NCI-H526 treated with DMSO at 0.1 percent for 48 hours (cell line): ENCODE data around the gene C1orf52.
A peak's percentile ranks its signal among the peaks of the same experiment; 100 is the strongest.

Source experiments
- DNase-seq: peaks from one replicate; lab custom pipeline; 2025; lab: John Stamatoyannopoulos, UW

The C1orf52 gene

DNA sequence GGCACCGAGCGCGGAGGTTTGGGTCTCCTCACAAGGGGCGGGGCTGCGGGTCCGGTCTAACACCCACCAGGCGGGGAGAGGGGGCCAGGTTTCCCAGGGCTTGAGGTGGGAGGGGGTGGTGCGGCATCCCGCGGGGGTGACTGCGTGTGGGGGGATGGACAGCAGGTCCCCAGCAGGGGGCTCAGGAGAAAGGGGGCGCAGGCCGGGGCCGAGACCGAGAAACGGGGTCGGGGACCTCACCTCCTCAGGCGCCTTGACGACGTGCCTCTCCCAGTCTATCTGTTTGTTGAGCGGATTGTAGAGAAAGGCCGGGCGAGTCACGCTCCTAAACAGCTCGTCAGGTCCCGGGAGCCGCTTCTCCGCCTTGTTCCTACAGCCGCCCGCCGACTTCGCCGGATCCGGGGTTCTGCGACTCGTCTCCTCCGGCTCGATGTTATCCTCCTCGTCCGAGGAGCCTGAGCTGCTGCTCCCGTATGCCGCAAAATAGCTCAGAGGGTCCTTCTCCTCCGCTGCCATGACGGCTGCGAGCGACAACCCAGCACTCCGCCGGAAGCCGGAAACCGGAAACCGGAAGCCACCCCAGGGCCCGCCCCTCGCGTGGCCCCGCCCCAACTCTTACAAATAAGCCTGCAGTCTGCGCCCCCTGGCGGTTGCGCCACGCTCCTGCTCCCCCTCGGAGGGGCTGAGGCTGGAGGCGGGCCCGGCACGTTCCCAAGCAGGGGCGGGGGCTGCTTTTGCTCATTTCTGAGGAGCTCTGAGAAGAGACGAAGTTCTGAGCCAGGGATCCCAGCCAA lies at the start of gene C1orf52:
Gene C1orf52, minus strand, starts transcription at position 545 of the 794 bp plus-strand sequence. Its CDS starts 29 bp downstream, at position 516.
- peak; percentile 90 for DNase-seq

DNA sequence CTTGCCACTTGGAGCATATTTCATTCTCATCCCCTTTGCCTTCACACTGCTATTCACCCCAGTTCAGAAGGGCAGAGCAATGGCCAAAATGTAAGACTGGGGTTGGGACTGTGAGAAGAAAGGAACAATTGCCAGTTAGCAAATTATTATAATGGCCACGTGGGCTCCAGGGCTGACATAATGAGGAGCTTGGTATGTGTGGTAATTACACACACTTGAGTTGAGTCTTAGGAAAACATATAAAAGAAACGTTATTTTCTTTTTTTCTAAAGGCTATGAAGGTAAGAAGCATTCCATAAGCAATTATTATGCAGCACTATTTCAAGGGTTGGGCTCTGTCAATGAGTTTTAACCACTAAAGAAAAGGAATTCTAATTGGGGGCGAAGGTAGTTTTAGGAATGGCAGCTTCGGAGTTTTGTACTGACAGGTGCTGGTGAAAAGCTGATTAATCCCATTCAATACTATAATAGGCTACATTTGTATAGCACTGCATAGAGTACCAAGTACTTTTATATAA lies 49.4 kb upstream of the C1orf52 start:
- no peak for DNase-seq

DNA sequence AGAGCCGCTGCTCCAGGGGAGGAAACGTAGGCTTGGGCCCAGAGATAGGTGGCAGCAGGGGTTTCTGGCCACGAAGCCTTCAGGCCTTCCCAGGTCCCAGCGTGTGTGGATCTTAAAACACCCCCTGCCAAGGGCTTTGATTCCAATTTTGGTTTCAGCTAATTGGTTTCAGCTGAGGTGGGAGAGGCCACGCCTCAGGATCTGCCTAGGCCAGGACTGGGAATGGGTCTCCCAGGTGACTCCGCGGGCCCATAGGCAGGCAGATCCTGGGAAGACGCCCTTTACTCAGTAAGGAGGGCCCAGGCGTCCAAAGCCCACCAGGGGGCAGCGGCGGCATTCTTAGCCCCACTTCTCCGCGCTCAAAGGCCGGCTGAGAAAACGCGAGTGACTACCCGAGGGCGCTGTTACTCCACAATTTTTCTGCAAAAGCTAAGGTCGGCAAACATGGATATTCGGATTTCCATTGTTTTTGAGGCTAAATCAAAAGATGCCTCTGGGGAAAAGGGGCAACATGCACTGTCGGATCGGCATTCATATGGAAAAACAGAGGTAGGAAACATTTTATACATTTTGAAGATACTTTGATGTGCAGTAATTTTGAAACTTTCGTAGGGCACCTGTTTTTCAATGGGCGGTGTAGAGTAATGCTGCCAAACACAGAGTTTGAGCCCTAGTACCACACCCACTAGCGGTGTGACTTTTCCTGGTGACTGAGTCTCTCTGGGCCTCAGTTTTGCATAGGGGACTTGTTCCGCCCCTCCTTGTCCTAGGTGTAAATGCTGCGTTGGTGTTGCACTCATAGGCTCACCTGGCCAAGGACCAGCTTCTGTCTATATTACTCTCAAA lies 48.7 kb upstream of the C1orf52 start:
- peak; percentile 64 for DNase-seq

DNA sequence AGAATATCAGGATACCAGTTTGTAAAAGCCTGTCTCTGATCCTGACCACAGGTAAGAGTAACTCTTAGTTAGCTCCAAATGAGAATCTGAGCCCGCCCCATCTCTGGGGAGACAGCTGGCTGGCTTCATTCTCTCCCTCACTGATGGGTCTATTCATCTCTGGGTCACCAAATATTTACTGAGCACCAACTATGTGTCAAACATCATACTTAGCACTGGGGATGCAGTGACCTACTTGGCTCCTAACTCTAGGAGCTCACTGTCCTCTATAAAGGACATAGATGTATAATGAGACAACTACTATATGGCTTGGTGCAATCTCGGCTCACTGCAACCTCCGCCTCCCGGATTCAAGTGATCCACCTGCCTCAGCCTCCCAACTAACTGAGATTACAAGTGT lies 46.8 kb upstream of the C1orf52 start:
- no peak for DNase-seq

DNA sequence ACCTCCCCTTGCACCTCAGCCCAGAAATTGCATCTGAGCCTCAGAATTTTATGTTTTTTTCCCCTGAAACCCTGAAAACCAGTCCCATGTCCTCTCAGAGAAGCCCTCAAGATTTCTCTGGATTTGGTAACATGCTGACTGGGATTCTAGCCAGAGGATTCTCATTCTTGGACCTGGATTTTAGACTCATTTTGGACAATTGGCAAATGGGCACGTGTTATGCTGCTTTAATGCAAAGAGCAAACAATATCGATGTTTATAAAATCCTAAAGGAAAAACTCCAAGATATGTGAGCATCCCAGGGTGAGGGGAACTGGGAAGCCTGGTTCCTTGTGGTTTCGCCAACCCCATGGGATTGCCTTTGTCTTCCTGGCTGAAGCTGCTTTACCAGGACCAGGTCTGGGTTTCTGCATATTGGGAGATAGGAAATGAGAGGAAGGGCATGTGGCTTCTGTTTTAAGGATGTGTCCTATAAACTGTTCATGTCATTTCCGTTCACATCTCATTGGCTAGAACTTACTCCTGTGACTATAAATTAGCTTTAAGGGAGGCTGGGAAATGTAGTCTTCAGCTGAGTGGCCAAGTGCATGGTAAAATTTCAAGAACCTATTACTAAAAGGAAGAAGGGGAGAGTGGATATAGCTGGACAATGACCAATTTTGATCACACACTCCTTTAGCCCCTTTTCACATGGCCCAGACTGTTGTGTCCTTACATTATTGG lies 44.1 kb upstream of the C1orf52 start:
- no peak for DNase-seq

DNA sequence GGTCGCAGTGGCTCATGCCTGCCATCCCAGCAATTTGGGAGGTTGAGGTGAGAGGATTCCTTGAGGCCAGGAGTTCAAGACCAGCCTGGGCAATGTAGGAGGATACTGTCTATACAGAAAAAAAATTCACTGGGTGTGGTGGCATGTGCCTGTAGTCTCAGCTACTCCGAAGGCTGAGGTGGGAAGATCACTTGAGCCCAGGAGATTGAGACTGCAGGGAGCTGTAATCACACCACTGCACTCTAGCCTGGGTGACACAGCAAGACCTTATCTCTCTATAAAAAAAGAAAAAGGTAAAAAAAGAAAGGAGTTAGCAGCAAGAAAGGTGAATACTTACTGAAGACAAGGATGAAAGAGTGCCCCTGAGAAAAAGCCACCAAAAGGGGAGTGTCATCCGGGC lies 40.7 kb upstream of the C1orf52 start:
- DNase-seq = no peak

DNA sequence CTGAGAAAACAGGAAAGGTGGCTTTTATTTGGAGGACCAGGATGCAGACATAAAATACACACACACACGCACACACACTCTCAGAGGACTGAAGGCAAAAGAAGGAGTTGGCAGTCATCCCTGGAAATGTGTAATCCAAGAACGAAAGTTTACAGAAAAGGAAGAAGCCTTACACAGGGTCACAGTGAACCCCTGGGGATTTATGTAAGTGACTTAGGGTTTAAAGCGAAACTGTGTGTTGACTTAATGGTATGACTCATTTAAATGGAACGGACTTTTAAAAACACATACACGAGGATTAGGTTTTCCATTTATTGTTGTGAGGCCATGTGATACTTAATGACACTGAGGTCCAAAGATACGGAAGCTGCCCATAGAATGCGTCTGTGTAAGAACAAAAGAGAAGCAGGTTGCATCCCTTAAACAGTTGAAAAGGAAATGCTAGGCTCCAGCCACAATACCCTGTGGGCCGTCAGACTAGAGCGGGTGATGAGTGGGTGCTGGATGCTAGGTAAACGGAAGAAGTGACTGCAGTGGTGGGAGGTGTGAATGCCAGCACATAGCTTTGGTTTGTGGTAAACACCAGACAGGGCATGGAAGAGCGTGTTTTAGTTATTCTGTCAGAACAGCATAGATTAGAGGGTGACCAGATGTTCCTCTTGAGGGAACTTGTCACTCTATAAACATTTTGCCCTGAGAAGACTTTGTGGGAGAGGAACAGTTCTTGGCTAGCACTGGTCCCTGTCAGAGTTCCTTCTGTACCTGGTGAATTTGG lies 38.6 kb upstream of the C1orf52 start:
- no peak for DNase-seq

DNA sequence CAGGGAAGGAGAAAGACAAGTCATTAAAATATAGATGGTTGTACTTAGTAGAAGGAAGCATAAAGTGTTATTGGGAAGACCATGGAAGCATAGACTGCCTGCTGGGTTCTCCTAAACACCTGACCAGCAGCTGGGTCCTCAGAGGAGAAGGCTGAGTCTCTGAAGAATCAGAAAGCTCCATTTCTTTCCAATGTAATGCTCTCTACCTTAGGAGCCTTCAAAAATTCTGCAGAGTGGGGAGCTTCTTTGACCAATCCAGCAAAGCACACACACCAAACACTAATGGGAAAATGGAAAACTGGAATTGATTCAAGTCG lies 38.0 kb upstream of the C1orf52 start:
- DNase-seq = no peak

DNA sequence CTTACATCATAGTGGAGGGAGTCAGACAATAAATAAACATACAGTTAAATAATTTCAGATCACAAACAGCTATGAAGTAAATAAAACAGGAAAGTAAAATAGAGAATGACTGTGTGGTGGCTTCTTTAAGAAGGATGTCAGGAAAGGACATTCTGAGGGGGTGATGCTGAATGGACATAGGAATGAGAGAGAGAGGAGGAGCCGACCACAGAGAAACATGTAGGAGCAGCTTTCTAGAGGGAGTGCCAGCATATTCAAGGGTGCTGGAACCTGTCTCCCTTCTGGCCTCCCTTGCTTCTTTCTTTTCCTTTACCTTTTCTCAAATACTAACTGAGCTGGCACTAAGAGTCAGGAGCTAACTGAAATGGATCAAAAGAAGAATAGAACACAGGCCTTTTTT lies 37.5 kb upstream of the C1orf52 start:
- no peak for DNase-seq

DNA sequence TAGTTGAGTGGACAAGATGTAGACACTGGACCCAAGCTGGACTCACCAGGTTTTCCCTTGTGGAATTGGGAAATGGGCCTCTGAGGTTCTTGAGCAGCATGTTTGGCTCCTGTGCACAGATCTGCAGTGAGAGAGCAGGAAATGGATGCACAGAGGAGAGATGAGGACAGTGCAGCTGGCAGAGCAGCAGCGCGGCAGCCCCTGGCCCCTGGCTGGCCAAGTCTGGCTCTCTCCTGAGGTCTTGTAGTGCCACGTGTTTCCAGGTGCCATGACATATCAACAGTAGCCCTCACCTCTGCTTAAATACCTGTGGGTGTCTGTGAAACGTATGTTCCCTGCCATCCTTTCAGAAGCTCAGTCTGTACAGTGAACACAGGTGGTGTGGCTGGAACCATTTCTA lies 36.2 kb upstream of the C1orf52 start:
- no peak for DNase-seq

DNA sequence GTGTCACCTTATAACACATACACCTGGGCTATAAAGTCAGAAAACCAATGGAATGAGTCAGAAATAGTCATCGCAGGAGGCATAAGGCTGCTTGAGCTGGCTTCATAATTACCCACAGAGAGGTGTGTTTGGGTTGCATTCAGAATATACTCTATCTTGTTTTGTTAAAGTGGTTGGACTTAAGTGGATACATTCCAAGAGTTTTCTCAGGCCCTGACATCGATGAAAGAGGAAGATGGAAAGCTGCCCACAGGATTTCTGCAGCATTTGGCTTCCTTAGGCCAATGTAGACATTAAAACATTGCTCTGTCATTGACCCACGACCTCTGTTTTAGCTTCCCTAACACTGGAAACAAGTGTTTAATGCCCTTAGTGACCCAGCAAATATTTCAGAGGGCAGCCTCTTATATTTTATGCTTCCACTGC lies 35.6 kb upstream of the C1orf52 start:
- no peak for DNase-seq

DNA sequence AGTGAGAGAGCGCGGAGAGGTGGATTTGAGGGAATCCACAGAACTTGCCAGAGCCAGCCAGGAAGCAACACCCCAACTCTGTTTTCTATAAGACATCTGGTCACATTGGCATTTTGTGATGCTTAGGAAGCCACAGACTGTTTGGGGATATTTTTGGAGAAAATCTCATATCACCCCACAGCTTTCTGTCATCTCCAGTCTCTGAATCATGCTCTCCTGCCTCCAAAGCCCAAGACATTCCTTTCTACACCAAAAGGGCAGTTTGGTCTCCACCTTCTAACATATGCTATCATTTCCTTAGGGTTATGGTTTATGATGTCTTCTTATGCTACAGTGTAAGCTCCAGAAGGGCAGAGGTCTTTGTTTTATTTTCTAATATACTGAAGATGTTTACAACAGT lies 31.4 kb upstream of the C1orf52 start:
- no peak for DNase-seq

DNA sequence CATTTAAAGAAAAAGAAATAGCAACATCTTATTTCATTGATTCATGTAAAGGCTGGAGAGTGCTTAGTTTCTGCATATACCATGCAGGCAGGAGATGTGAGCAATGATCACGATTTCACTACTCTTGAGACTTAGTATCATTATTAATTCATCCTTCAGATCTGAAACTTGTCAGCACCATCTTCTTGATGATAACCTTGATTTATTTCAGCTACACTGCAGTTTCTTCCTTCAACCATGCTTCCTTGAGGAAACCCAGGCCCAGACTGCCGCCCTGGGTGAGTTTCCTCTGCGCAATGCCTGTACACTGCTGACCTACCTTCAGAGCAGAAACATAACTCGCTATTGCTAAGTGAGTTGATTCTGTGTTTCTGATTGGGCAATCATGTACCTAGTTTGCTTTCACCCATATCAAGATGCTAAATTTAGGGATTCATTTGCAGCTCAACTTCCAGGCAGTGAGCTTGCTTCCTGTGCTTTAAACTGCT lies 30.4 kb upstream of the C1orf52 start:
- DNase-seq = no peak

DNA sequence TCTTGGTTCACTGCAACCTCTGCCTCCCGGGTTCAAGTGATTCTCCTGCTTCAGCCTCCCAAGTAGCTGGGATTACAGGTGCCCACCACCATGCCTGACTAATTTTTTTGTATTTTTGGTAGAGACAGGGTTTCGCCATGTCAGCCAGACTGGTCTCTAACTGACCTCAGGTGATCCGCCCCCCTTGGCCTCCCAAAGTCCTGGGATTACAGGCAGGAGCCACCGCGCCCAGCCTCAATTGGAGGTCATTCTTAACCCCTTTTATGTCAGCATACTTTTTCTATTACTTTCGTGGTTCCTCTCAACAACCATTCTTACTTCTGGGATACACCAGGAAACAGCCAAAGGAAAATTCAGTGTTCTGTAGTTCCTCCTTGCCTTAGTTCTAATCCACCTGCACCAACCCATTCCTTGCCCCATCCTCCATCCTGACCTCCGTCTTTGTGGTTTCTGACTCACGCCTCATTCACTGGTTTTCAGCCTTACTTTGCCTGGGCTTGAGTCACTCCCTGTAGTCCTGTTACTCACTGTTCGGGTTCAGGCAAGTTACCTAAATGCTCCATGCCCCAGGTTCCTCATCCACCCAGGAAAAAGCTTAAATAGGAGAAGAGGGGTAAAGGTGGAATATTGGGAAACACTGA lies 29.9 kb upstream of the C1orf52 start:
- no peak for DNase-seq

DNA sequence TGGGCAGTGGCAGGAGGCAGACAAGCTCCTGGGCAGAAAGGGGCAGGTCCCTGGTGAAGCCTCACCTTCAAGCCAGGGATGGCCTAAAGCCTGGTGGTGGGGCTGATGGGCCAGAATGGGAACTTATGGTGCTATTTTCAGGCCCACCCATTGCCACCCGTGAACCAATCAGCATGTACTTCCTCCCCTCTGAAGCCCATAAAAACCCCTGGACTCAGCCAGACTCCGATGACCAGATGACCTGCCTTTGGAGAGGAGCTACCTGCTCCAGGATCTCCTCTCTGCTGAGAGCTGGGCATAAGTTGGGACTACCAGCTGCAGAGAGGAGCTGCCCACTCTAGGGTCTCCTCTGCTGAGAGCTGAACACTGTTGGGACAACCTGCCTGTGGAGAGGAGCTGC lies 24.7 kb upstream of the C1orf52 start:
- no peak for DNase-seq

DNA sequence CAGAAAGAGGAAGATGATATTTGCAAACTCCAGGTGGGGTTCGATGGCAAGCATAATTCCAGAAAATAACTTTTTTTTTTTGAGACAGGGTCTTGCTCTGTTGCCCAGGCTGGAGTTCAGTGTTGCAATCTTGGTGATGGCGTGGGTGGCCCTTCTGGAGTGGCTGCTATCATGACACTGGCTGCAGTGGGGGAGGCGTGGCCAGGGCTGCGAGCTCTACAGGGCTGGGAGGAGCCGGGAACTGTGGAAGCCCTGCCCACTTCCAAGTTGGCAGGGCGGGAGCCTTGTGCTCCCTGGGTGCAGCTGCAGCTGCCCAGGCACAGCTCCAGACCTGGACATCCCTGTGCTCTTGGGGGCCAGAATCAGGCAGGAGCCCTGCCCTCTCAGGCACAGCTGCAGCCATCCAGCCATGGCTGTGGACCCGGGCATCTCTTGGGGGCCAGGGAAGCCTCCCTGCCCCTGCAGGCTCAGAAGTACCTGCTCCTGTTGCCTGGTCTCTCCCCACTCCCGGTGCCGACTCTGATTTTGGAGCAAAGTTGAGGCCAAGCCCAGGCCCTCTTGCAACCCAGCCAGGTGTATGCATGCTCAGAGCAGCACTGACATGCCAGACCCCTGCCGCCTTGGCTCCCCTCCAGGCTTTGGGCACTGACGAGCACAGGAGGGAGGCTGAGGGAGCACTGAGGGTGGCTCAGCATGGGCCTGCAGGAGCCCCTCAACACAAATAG lies 24.2 kb upstream of the C1orf52 start:
- no peak for DNase-seq

DNA sequence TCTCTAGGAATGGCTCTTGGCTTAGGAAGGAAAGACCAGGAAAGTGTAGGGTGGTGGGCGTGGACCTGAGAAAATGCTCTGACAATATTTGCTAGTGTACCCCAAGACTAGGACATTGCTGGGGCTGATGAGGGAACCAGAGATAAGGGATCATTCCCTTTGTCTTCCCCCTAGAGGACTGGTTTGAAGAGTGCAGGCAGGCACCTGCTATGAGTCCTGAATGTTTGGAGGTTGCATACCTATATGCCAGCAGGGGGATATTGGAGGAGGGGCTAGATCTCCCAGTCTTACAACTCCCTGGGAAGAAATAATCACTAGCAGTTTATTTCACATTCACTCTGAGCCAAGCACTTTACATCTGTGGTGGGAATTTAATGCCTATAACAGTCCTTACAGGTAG lies 23.0 kb upstream of the C1orf52 start:
- no peak for DNase-seq

DNA sequence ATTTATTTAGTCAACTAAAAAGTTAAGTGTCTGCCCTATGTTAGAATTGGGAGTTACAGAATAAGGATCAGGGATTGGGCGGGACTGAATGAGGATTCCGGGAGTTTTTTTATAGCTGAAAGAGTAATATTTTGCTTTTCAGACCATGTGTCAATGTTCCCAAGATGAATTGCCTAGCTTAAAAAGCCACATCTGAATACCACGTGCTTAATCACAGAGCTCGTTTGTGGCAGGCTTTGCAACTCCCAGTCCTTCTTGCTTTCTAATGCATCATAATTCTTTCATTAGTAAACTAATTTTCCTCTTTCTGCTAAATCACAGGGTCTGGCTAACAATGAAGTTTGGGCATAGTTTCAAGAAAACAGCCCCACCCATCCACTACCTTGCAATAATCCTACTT lies 21.2 kb upstream of the C1orf52 start:
- DNase-seq = no peak

DNA sequence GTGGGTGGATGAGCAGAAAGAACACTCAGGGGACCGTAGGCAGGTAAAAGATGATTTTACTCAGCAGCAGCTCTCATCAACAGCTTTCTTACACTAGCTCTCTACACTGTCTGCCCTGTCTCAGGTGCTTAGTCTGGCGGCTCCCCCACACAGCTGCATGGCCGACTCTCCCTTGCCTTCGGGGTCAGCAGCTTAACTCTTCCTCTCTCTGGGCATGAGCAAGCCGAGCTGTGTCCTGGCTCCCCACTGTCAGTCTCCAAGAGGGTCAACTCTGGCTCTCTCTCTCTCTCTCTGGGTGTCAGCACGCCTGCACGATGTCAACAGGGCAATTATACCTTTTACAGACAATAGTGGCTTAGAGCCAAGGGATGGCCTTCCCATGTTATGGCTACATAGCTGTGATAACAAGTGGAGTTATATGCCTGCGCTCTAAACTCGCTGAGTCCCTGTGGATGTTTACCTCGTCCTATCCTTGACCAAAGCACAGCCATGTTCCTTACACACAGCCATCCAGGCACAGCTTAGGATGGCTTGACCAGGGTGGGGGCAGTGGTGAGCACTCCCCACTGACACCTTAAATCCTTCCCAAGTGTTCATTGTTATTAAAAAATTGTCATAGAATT lies 20.1 kb upstream of the C1orf52 start:
- no peak for DNase-seq

DNA sequence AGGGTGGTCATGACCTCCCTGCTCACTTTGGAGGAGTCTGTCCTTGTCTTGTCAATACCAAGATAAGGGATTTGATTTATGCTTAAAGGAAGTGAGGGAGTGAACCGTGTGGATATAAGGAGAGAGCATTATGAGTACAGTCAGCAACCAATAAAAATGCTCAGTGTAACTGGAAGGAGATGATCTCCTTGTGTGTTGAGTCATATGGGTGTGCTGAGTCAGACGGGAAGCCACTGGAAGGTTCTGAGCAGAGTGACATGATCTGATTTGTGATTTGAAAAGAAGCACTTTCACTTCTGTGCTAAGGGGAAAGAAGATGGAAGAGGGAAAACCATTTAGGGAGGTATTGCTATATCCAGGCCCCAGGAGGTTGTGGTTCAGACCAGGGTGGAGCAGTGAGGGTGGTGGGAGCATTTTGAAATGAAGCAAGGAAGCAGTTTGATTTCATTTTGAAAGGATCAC lies 19.4 kb upstream of the C1orf52 start:
- DNase-seq = no peak
